GM18868 (cell line): ENCODE data around the gene DUSP7.

Experiments
- ATAC-seq: cut with Tn5 transposase; IDR thresholded peaks from one replicate; pipeline ENCODE4 v1.9.1; 2021; ENCODE audit warnings: mild to moderate bottlenecking, moderate library complexity; ENCODE audit not compliant: unreplicated experiment

DUSP7 gene

GRCh38 chr3:52013802-52014598, 42.4 kb downstream of the DUSP7 start:
- no peak for ATAC-seq

GRCh38 chr3:52012699-52013098, 43.7 kb downstream of the DUSP7 start:
- no peak for ATAC-seq

- ATAC-seq, result no peak
Measured at GRCh38 chr3:52010431-52010830, 45.9 kb downstream of the DUSP7 start.

- no peak for ATAC-seq
Measured at GRCh38 chr3:52007291-52007690, 49.1 kb downstream of the DUSP7 start.

GRCh38 chr3:52006820-52007133, 49.6 kb downstream of the DUSP7 start:
- no peak for ATAC-seq

GRCh38 chr3:52006017-52006819, 50.2 kb downstream of the DUSP7 start:
- no peak for ATAC-seq

GRCh38 chr3:52005571-52005986, 50.8 kb downstream of the DUSP7 start:
- ATAC-seq, result no peak

- no peak for ATAC-seq
Measured at GRCh38 chr3:52004906-52005395, 51.4 kb downstream of the DUSP7 start.

- ATAC-seq, result no peak
Measured at GRCh38 chr3:52004163-52004787, 52.1 kb downstream of the DUSP7 start.

- no peak for ATAC-seq
Measured at GRCh38 chr3:52002748-52003147, 53.6 kb downstream of the DUSP7 start.

- ATAC-seq, result peak; percentile 77
Measured at GRCh38 chr3:52001443-52001974, 54.9 kb downstream of the DUSP7 start.

- no peak for ATAC-seq
Measured at GRCh38 chr3:51999846-52000245, 56.5 kb downstream of the DUSP7 start.
